HEK293 (cell line): ENCODE results near the gene IL18R1.

Experiments
- CTCF ChIA-PET: fragments of 350-600 bp; formaldehyde crosslinking; extraction: SDS; loops from one replicate; lab custom pipeline; 2021; ENCODE audit warnings: antibody characterized with exemption; lab: Yijun Ruan, JAX
- POLR2A ChIA-PET: fragments of 300-600 bp; formaldehyde crosslinking; extraction: SDS; loops from one replicate; lab custom pipeline; 2020; ENCODE audit warnings: antibody characterized with exemption, inconsistent platforms; lab: Yijun Ruan, JAX
- H3K27ac ChIP-seq: fragments of 200-500 bp; sonication (Bioruptor generic); 2 replicates; pipeline ENCODE4 v1.5.1; 2014; ENCODE audit warnings: low read depth, low read length, control low read depth, inconsistent platforms; ENCODE audit errors: extremely low read depth
- H3K36me3 ChIP-seq, 2 experiments: fragments of 200-500 bp in 1 of 2; sonication (Bioruptor generic) in 1 of 2; 1 replicate in 1 of 2; 2 replicates in 1 of 2; pipeline ENCODE4 v1.5.1; 2014 to 2017; ENCODE audit warnings: inconsistent platforms in 2 of 2, low read length in 2 of 2; ENCODE audit not compliant: control insufficient read depth in 2 of 2, insufficient read depth in 1 of 2
- H3K4me1 ChIP-seq: fragments of 200-500 bp; sonication (Bioruptor generic); 2 replicates; pipeline ENCODE4 v1.5.1; 2014; ENCODE audit warnings: mild to moderate bottlenecking, low read length, inconsistent platforms; ENCODE audit not compliant: control insufficient read depth, insufficient read depth
- H3K4me3 ChIP-seq: 2 replicates; pipeline ENCODE4 v1.5.1; 2011; ENCODE audit warnings: low read depth, mild to moderate bottlenecking, control low read depth, low read length, moderate library complexity
- H3K9me3 ChIP-seq: fragments of 200-500 bp; sonication (Bioruptor generic); 2 replicates; pipeline ENCODE4 v1.5.1; 2014; ENCODE audit warnings: low read depth, low read length, inconsistent platforms; ENCODE audit not compliant: control insufficient read depth, insufficient read depth
- HOXA7 ChIP-seq: sonication (generic); formaldehyde crosslinking; IDR thresholded peaks from 2 replicates; pipeline ENCODE4 v1.8.1; 2022; ENCODE audit warnings: missing genetic modification reagents, borderline replicate concordance
- SP3 ChIP-seq: fragments of 450-650 bp; formaldehyde crosslinking; IDR thresholded peaks from 2 replicates; pipeline ENCODE4 v1.5.1; 2016; ENCODE audit warnings: missing biosample characterization, missing genetic modification characterization
- ZBTB20 ChIP-seq: fragments of 450-650 bp; formaldehyde crosslinking; IDR thresholded peaks from 2 replicates; pipeline ENCODE4 v1.5.1; 2016; ENCODE audit warnings: missing biosample characterization, missing genetic modification characterization
- ZNF184 ChIP-seq: fragments of 450-650 bp; IDR thresholded peaks from 2 replicates; pipeline ENCODE4 v1.5.1; 2018; ENCODE audit warnings: missing biosample characterization, mild to moderate bottlenecking, missing genetic modification characterization
- ZNF707 ChIP-seq: fragments of 450-650 bp; formaldehyde crosslinking; IDR thresholded peaks from 2 replicates; pipeline ENCODE4 v1.5.1; 2016; ENCODE audit warnings: missing biosample characterization, missing genetic modification characterization

Gene IL18R1

GRCh38 chr2:102446936-102447335, 91.3 kb downstream of the IL18R1 start:
- CTCF ChIA-PET = interaction anchor here (0.6 to 2.0 kb wide), 6 partner anchors 9 to 427 kb away, joined by 3 to 13 read pairs (median 4); no protein-coding TSS in a partner anchor
- no peak overlapping the region for H3K4me3 ChIP-seq
- no peaks in the 10 kb centered on the region for H3K4me1 ChIP-seq
- no peak for TF ChIP-seq ZNF707 (tag by site-specific recombination)
- no peak for TF ChIP-seq ZBTB20
- no peak for TF ChIP-seq HOXA7 (CRISPR knock-in tag)
- no peak for TF ChIP-seq SP3 (tag by site-specific recombination)
- TF ChIP-seq ZNF184 = no peak
- H3K9me3 ChIP-seq = no peaks in the 10 kb centered on the region
- POLR2A ChIA-PET = no interaction called here
- no peak overlapping the region for H3K27ac ChIP-seq
- H3K36me3 ChIP-seq = no peaks in the 10 kb centered on the region
